CD14-positive monocyte (primary cell): ENCODE data around the gene EXOC6B. TPM values are rescaled to one million over a fixed set of nuclear protein-coding genes. Genes with fewer than 3 reads are reported as not detected.

Experiments used
- DNase-seq, 3 donors: peaks; one replicate each; pipeline ENCODE4 v3.0.0-alpha.2; 2011 to 2022
- H2AFZ ChIP-seq: 2 replicates; pipeline ENCODE4 v1.6.0; 2012; ENCODE audit warnings: mild to moderate bottlenecking, low read depth, low read length, inconsistent platforms; ENCODE audit not compliant: insufficient read depth, poor library complexity, severe bottlenecking
- H3K27ac ChIP-seq, 2 donors: 1 replicate in 1 of 2; 2 replicates in 1 of 2; pipeline ENCODE4 v1.5.1; 2012 to 2013; ENCODE audit warnings: low read length in 2 of 2, control low read depth in 1 of 2, inconsistent platforms in 1 of 2, low read depth in 1 of 2, mild to moderate bottlenecking in 1 of 2
- H3K27me3 ChIP-seq, 2 donors: one replicate each; pipeline versions ENCODE4 v1.6.0 to v1.6.1; 2011 to 2013; ENCODE audit warnings: low read length in 2 of 2; ENCODE audit not compliant: control insufficient read depth in 2 of 2, insufficient read depth in 2 of 2
- H3K36me3 ChIP-seq, 2 donors: replicated peaks in 1 of 2; 1 replicate in 1 of 2; 2 replicates in 1 of 2; pipeline versions ENCODE4 v1.5.1 to v1.6.1; 2012 to 2013; ENCODE audit warnings: low read length in 2 of 2, control low read depth in 1 of 2, inconsistent platforms in 1 of 2, mild to moderate bottlenecking in 1 of 2; ENCODE audit not compliant: insufficient read depth in 2 of 2, control insufficient read depth in 1 of 2
- H3K4me1 ChIP-seq, 2 donors: 1 replicate in 1 of 2; 2 replicates in 1 of 2; pipeline versions ENCODE4 v1.5.1 to v1.6.1; 2012 to 2013; ENCODE audit warnings: low read length in 2 of 2, control low read depth in 1 of 2, inconsistent platforms in 1 of 2, mild to moderate bottlenecking in 1 of 2, moderate library complexity in 1 of 2; ENCODE audit not compliant: insufficient read depth in 2 of 2, control insufficient read depth in 1 of 2
- H3K4me2 ChIP-seq: replicated peaks from 2 replicates; pipeline ENCODE3; 2012; ENCODE audit warnings: low read length, moderate library complexity, mild to moderate bottlenecking; ENCODE audit not compliant: poor library complexity, severe bottlenecking; ENCODE audit errors: extremely low read depth
- H3K4me3 ChIP-seq, 3 experiments: fragments of 200-600 bp in 1 of 3; sonication (generic) in 1 of 3; replicated peaks in 1 of 3; 1 replicate in 2 of 3; 2 replicates in 1 of 3; pipeline ENCODE4 v1.5.1; 2011 to 2013; ENCODE audit warnings: low read length in 3 of 3, mild to moderate bottlenecking in 3 of 3, control low read depth in 2 of 3, low read depth in 2 of 3, inconsistent platforms in 1 of 3, moderate library complexity in 1 of 3
- H3K79me2 ChIP-seq: 2 replicates; pipeline ENCODE4 v1.6.0; 2012; ENCODE audit warnings: mild to moderate bottlenecking, control low read depth, inconsistent platforms, low read length, moderate library complexity; ENCODE audit not compliant: insufficient read depth
- H3K9ac ChIP-seq: 2 replicates; pipeline ENCODE4 v1.6.0; 2017; ENCODE audit warnings: low read length, mild to moderate bottlenecking; ENCODE audit not compliant: insufficient read depth, poor library complexity, severe bottlenecking
- H3K9me3 ChIP-seq, 2 donors: replicated peaks in 1 of 2; 1 replicate in 1 of 2; 2 replicates in 1 of 2; pipeline versions ENCODE4 v1.5.1 to v1.6.1; 2012 to 2013; ENCODE audit warnings: low read length in 2 of 2, control low read depth in 1 of 2; ENCODE audit not compliant: control insufficient read depth in 1 of 2, insufficient read depth in 1 of 2
- H4K20me1 ChIP-seq: 2 replicates; pipeline ENCODE4 v1.6.0; 2012; ENCODE audit warnings: mild to moderate bottlenecking, low read length, control low read depth, moderate library complexity; ENCODE audit not compliant: insufficient read depth
- H3K27ac Mint-ChIP-seq, 7 donors: one replicate each; pipeline ENCODE4 v1.8.0; 2020; ENCODE audit warnings: mild to moderate bottlenecking in 7 of 7, mixed read lengths in 7 of 7, moderate library complexity in 6 of 7, inconsistent platforms in 2 of 7
- H3K27me3 Mint-ChIP-seq, 3 donors: one replicate each; pipeline ENCODE4 v1.8.0; 2021 to 2022; ENCODE audit warnings: low read depth in 3 of 3, mild to moderate bottlenecking in 3 of 3, mixed read lengths in 3 of 3, moderate library complexity in 3 of 3, inconsistent platforms in 1 of 3
- H3K36me3 Mint-ChIP-seq, 2 donors: one replicate each; pipeline ENCODE4 v1.8.0; 2020; ENCODE audit warnings: mixed read lengths in 2 of 2, inconsistent platforms in 1 of 2, mild to moderate bottlenecking in 1 of 2
- H3K4me1 Mint-ChIP-seq: one replicate; pipeline ENCODE4 v1.8.0; 2020; ENCODE audit warnings: mild to moderate bottlenecking, mixed read lengths
- H3K4me3 Mint-ChIP-seq, 2 donors: one replicate each; pipeline ENCODE4 v1.8.0; 2020; ENCODE audit warnings: mild to moderate bottlenecking in 2 of 2, mixed read lengths in 2 of 2, moderate library complexity in 1 of 2
- H3K9me3 Mint-ChIP-seq, 7 donors: one replicate each; pipeline ENCODE4 v1.8.0; 2020 to 2022; ENCODE audit warnings: mixed read lengths in 7 of 7, mild to moderate bottlenecking in 6 of 7, moderate library complexity in 6 of 7, inconsistent platforms in 2 of 7
- WGBS: methylation state at CpG from one replicate; pipeline ENCODE4 v1.1.5; 2013; ENCODE audit warnings: missing lambda C conversion rate; ENCODE audit not compliant: insufficient coverage; 5-methylcytosine and 5-hydroxymethylcytosine counted together
- intact Hi-C, 2 donors: fragments of 100-400 bp; cut with micrococcal nuclease; formaldehyde crosslinking; loops; one replicate each; pipeline versions ENCODE4 v1.15.0 to v1.15.1; 2023
- polyA plus RNA-seq, 3 donors: library from polyadenylated mRNA; depleted of rRNA in 1 of 3; unstranded in 2 of 3; stranded (reverse) in 1 of 3; fragments of 300-500 nt in 2 of 3; fragments of >200 nt in 1 of 3; fragmentation: Illumina TruSeq in 2 of 3; gene quantifications; 1 replicate in 2 of 3; 2 replicates in 1 of 3; pipeline ENCODE4 v1.2.3, GENCODE V29; 2012 to 2021
- TF ChIP-seq, protein P1 (sequence below): fragments of 200-600 bp; IDR thresholded peaks from one replicate; pipeline ENCODE4 v1.8.0; 2022; ENCODE audit warnings: antibody characterized with exemption, mild to moderate bottlenecking

The EXOC6B gene
- polyA plus RNA-seq, 3 donors, result 1.8 to 2.8 (median 2.1) TPM

DNA sequence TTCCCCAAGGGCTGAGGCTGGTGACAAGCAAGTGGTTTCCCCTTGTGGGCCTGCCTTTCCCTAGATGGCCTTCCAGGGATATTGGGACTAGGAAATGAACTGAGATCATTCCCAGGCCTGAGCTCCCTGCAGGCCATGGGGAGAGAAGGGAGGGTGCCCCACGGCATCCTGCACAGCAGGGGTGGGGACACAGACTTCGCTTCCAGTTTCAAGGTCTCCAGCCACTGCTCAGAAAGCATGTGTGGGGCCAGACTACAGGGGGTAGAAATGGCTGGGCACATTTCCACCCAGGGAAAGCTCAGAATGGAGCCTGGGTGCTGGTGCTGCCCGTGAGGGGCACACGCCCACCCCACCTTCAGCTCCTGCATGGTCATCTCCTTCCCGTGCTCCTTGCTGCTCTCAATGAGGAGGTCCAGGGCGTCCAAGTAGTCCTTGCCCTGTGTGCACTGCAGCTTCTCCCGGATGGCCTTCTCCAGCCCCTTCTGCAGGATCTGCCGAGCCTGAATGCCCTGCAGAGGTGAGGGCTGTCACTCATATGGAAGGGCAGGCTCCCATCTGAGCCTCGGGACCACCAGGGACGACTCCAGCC is 691.3 kb downstream of the EXOC6B start:
- Mint-ChIP-seq H3K27me3 (peaks cover 10 to 18% (median 11%) of the 10 kb centered on the region in 3 donors), H3K36me3 (no peaks in the 10 kb centered on the region), H3K27ac (peak overlapping the region in 1 of 7 donors; percentile 45), H3K4me3 (no peak overlapping the region), H3K4me1 (no peaks in the 10 kb centered on the region), H3K9me3 (peaks cover 0 to 2% (median 0%) of the 10 kb centered on the region in 7 donors)
- Histone ChIP-seq H3K9me3 (no peaks in the 10 kb centered on the region), H3K27ac (no peak overlapping the region), H4K20me1 (no peaks in the 10 kb centered on the region), H3K4me2 (no peak overlapping the region), H2AFZ (no peak overlapping the region), H3K79me2 (no peaks in the 10 kb centered on the region), H3K4me3 (no peak overlapping the region), H3K27me3 (no peaks in the 10 kb centered on the region), H3K9ac (no peak overlapping the region), H3K36me3 (no peaks in the 10 kb centered on the region), H3K4me1 (no peaks in the 10 kb centered on the region)
- TF ChIP-seq, protein P1, sequence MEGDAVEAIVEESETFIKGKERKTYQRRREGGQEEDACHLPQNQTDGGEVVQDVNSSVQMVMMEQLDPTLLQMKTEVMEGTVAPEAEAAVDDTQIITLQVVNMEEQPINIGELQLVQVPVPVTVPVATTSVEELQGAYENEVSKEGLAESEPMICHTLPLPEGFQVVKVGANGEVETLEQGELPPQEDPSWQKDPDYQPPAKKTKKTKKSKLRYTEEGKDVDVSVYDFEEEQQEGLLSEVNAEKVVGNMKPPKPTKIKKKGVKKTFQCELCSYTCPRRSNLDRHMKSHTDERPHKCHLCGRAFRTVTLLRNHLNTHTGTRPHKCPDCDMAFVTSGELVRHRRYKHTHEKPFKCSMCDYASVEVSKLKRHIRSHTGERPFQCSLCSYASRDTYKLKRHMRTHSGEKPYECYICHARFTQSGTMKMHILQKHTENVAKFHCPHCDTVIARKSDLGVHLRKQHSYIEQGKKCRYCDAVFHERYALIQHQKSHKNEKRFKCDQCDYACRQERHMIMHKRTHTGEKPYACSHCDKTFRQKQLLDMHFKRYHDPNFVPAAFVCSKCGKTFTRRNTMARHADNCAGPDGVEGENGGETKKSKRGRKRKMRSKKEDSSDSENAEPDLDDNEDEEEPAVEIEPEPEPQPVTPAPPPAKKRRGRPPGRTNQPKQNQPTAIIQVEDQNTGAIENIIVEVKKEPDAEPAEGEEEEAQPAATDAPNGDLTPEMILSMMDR, result no peak
- no peak for DNase-seq
- intact Hi-C loops, result no loop called here
- WGBS, result 85% methylated on average over 9 of the region's 10 CpGs

GRCh38 chr2:72133721-72134407 is 692.0 kb downstream of the EXOC6B start:
- intact Hi-C loops, result no loop called here
- Mint-ChIP-seq H3K4me1 (no peaks in the 10 kb centered on the region), H3K27ac (no peak overlapping the region), H3K36me3 (no peaks in the 10 kb centered on the region), H3K27me3 (peaks cover 11 to 18% (median 11%) of the 10 kb centered on the region in 3 donors), H3K4me3 (no peak overlapping the region), H3K9me3 (peaks cover 0 to 2% (median 0%) of the 10 kb centered on the region in 7 donors)
- WGBS, result 100% methylated on average over 1 of the region's 11 CpGs
- Histone ChIP-seq H3K4me1 (no peaks in the 10 kb centered on the region), H3K27ac (no peak overlapping the region), H3K27me3 (no peaks in the 10 kb centered on the region), H3K9ac (no peak overlapping the region), H3K4me3 (no peak overlapping the region), H3K79me2 (no peaks in the 10 kb centered on the region), H4K20me1 (no peaks in the 10 kb centered on the region), H3K36me3 (no peaks in the 10 kb centered on the region), H2AFZ (no peak overlapping the region), H3K9me3 (no peaks in the 10 kb centered on the region), H3K4me2 (no peak overlapping the region)
- no peak for DNase-seq
- TF ChIP-seq, protein P1, result no peak
